GM23338 (cell line): Measurements from ENCODE around the gene EML4. TPM values are rescaled to one million over a fixed set of nuclear protein-coding genes. Genes with fewer than 3 reads are reported as not detected.

ENCODE experiments used
- CREB1 ChIP-seq: fragments of 250-450 bp; sonication (Bioruptor Pico); IDR thresholded peaks from 2 replicates; pipeline ENCODE4 v1.5.0; 2020; ENCODE audit warnings: low read depth, mild to moderate bottlenecking, moderate library complexity
- EZH2 ChIP-seq: fragments of 200-600 bp; sonication (generic); IDR thresholded peaks from one replicate; pipeline ENCODE4 v1.8.0; 2017; ENCODE audit warnings: antibody characterized with exemption, mild to moderate bottlenecking, low read depth; ENCODE audit not compliant: unreplicated experiment
- NANOG ChIP-seq: IDR thresholded peaks from 2 replicates; pipeline ENCODE4 v1.6.1; 2016; ENCODE audit warnings: antibody characterized with exemption, borderline replicate concordance
- POLR2AphosphoS5 ChIP-seq: IDR thresholded peaks from 2 replicates; pipeline ENCODE4 v1.6.1; 2016; ENCODE audit warnings: antibody characterized with exemption, low read depth
- STAT1 ChIP-seq: IDR thresholded peaks from one replicate; pipeline ENCODE4 v1.6.1; 2016; ENCODE audit warnings: antibody characterized with exemption; ENCODE audit not compliant: unreplicated experiment
- ZNF114 ChIP-seq: fragments of 250-450 bp; sonication (Bioruptor Pico); IDR thresholded peaks from 2 replicates; pipeline ENCODE4 v1.5.0; 2020; ENCODE audit warnings: mild to moderate bottlenecking, moderate library complexity
- ZNF331 ChIP-seq: fragments of 250-450 bp; sonication (Bioruptor Pico); IDR thresholded peaks from 2 replicates; pipeline ENCODE4 v1.5.0; 2020; ENCODE audit warnings: low read depth, mild to moderate bottlenecking, moderate library complexity
- polyA plus RNA-seq: library from polyadenylated mRNA; unstranded; fragments of >200 nt; fragmentation: Nextera tagmentation; extraction: Ambion mirVana; gene quantifications from 2 replicates; pipeline ENCODE4 v1.2.1, GENCODE V29; 2016
- total RNA-seq: library from RNA; depleted of rRNA; stranded (reverse); fragments of >200 nt; shearing (Covaris generic); gene quantifications from 2 replicates; pipeline ENCODE4 v1.2.3, GENCODE V29; 2014; rRNA removed
- TF ChIP-seq, protein P1 (sequence below), 2 experiments: fragments of 200-600 bp in 1 of 2; sonication (generic) in 1 of 2; conservative IDR thresholded peaks; 2 replicates each; pipeline versions ENCODE4 v1.5.1 to v1.6.1; 2016 to 2017; ENCODE audit warnings: antibody characterized with exemption in 2 of 2, low read depth in 2 of 2, mild to moderate bottlenecking in 2 of 2, moderate library complexity in 1 of 2
- TF ChIP-seq, protein P2 (sequence below): IDR thresholded peaks from one replicate; pipeline ENCODE4 v1.6.1; 2018; ENCODE audit warnings: antibody characterized with exemption; ENCODE audit not compliant: unreplicated experiment

Gene EML4
- total and polyA plus RNA-seq, 2 experiments from 2014 or later, result 65.3 to 115 TPM

DNA sequence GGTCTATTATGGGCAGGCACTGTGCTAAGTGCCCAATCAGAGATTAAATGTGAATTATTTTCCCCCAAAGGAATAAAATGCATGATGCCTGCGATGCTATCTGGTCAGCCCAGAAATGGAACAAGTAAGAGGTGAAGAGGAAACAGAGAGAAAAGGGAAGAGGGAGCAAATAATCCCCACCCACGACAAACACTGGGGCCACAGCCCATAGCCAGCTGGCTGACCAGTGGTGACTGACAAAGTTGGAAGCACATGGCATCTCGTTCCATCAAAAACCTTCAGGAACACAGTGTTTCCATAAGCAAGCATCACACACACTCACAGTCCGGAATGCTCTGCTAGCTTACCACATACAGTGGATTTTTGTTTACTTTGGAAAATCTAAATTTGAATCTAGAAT, 213.0 kb downstream of the EML4 start (continued):
- no peak for TF ChIP-seq CREB1
- TF ChIP-seq ZNF114, result no peak
- TF ChIP-seq ZNF331 (CRISPR knock-in tag), result no peak
- TF ChIP-seq NANOG, result no peak
- TF ChIP-seq POLR2AphosphoS5, result no peak
- no peak for TF ChIP-seq STAT1
- TF ChIP-seq EZH2, result no peak
- TF ChIP-seq, protein P1, sequence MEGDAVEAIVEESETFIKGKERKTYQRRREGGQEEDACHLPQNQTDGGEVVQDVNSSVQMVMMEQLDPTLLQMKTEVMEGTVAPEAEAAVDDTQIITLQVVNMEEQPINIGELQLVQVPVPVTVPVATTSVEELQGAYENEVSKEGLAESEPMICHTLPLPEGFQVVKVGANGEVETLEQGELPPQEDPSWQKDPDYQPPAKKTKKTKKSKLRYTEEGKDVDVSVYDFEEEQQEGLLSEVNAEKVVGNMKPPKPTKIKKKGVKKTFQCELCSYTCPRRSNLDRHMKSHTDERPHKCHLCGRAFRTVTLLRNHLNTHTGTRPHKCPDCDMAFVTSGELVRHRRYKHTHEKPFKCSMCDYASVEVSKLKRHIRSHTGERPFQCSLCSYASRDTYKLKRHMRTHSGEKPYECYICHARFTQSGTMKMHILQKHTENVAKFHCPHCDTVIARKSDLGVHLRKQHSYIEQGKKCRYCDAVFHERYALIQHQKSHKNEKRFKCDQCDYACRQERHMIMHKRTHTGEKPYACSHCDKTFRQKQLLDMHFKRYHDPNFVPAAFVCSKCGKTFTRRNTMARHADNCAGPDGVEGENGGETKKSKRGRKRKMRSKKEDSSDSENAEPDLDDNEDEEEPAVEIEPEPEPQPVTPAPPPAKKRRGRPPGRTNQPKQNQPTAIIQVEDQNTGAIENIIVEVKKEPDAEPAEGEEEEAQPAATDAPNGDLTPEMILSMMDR (conservative IDR thresholded peaks at IDR 0.05; ENCODE audit: low read depth in 2 of 2), result no peak
- TF ChIP-seq, protein P2, sequence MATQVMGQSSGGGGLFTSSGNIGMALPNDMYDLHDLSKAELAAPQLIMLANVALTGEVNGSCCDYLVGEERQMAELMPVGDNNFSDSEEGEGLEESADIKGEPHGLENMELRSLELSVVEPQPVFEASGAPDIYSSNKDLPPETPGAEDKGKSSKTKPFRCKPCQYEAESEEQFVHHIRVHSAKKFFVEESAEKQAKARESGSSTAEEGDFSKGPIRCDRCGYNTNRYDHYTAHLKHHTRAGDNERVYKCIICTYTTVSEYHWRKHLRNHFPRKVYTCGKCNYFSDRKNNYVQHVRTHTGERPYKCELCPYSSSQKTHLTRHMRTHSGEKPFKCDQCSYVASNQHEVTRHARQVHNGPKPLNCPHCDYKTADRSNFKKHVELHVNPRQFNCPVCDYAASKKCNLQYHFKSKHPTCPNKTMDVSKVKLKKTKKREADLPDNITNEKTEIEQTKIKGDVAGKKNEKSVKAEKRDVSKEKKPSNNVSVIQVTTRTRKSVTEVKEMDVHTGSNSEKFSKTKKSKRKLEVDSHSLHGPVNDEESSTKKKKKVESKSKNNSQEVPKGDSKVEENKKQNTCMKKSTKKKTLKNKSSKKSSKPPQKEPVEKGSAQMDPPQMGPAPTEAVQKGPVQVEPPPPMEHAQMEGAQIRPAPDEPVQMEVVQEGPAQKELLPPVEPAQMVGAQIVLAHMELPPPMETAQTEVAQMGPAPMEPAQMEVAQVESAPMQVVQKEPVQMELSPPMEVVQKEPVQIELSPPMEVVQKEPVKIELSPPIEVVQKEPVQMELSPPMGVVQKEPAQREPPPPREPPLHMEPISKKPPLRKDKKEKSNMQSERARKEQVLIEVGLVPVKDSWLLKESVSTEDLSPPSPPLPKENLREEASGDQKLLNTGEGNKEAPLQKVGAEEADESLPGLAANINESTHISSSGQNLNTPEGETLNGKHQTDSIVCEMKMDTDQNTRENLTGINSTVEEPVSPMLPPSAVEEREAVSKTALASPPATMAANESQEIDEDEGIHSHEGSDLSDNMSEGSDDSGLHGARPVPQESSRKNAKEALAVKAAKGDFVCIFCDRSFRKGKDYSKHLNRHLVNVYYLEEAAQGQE, result no peak

Other genes starting within 250 kb of the EML4 start
- 32.8 and 44.8 TPM in 2 replicates for gene PKDCC, start 121.3 kb upstream of the EML4 start, total RNA-seq
- 7.0 and 9.3 TPM in 2 replicates for gene PKDCC, start 121.3 kb upstream of the EML4 start, polyA plus RNA-seq
- gene COX7A2L, start 191.9 kb downstream of the EML4 start, total RNA-seq, result 149 and 158 TPM in 2 replicates
- gene COX7A2L, start 191.9 kb downstream of the EML4 start, polyA plus RNA-seq, result 112 and 118 TPM in 2 replicates